Activated T-cell treated with anti-CD3 and anti-CD28 coated beads, Interleukin-2, amount 50 U/mL, for 4 hours (primary cell): ENCODE results near the gene CHMP4B. TPM values are rescaled to one million over a fixed set of nuclear protein-coding genes. Genes with fewer than 3 reads are reported as not detected.
"Not testable (repeated sequence)": the region's sequence is repeated elsewhere in the genome, so short reads cannot be mapped to it uniquely, and the experiment has no call there.

Experiments used
- ATAC-seq, 2 donors: fragments of 200-7000 bp; cut with Tn5 transposase; one replicate each; pipeline ENCODE4 v1.10.0; 2021
- DNase-seq: peaks from one replicate; pipeline ENCODE4 v3.0.0-alpha.2; 2020
- H3K27me3 Mint-ChIP-seq: one replicate; pipeline ENCODE4 v1.8.0; 2021; ENCODE audit warnings: low read depth, mixed read lengths
- H3K36me3 Mint-ChIP-seq: one replicate; pipeline ENCODE4 v1.8.0; 2022; ENCODE audit warnings: mixed read lengths; ENCODE audit not compliant: insufficient read depth
- H3K4me1 Mint-ChIP-seq: one replicate; pipeline ENCODE4 v1.8.0; 2021; ENCODE audit warnings: low read depth, mixed read lengths
- H3K4me3 Mint-ChIP-seq: one replicate; pipeline ENCODE4 v1.8.0; 2021; ENCODE audit warnings: mild to moderate bottlenecking, moderate library complexity, mixed read lengths
- H3K9me3 Mint-ChIP-seq: one replicate; pipeline ENCODE4 v1.8.0; 2021; ENCODE audit warnings: mixed read lengths
- total RNA-seq, 3 donors: library from RNA; stranded (reverse); gene quantifications; one replicate each; pipeline ENCODE4 v1.2.1, GENCODE V29; 2021

CHMP4B gene
- total RNA-seq, 3 donors from 2014 or later = 71.1 to 80.0 (median 71.7) TPM

DNA sequence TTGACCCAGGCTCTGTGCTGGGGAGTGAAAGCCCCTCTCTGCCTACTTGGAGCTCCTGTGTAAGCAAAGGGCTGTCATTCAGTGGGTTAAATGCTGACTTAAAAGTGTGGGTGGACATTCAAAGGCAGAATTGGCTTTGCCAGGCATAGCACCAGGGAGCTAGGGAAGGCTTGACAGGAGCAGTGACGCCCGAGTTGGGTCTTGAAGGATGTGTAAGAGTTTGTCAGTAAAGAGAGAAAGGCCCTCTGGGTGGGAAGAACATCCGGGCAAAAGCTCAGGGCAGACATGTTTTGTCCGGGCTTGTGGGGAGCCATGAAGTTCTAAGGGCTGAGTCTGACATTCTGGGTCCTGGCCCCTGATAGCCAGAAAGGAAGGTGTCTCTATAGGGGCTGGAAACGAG lies 27.9 kb upstream of the CHMP4B start:
- no peak for DNase-seq
- Mint-ChIP-seq H3K27me3 (no peaks in the 10 kb centered on the region), H3K4me3 (no peak overlapping the region), H3K4me1 (peaks cover 20% of the 10 kb centered on the region), H3K36me3 (peaks cover 6% of the 10 kb centered on the region), H3K9me3 (no peaks in the 10 kb centered on the region)
- no peak for ATAC-seq

DNA sequence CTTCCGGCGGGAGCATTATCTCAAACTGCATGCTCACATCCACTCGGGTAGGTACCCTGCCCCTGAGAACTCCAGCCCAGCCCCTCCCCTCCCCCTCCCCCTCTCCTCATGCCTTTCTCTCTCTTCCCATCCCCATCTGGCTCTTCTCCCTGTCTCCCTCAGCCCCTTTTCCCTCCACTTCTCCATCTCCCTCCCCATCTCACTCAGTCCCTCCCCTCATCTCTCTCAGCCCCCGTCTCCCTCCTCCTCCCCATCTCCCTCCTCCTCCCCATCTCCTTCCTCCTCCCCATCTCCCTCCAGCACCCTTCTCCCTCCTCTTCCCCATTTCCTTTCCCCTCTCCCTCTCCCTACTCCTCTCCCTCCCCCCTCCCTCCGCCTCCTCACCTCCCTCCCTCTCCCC lies 27.3 kb upstream of the CHMP4B start:
- Mint-ChIP-seq H3K9me3 (no peaks in the 10 kb centered on the region), H3K4me3 (no peak overlapping the region), H3K27me3 (no peaks in the 10 kb centered on the region), H3K36me3 (peaks cover 6% of the 10 kb centered on the region), H3K4me1 (peaks cover 17% of the 10 kb centered on the region)
- DNase-seq (no peak), ATAC-seq (no peak)

DNA sequence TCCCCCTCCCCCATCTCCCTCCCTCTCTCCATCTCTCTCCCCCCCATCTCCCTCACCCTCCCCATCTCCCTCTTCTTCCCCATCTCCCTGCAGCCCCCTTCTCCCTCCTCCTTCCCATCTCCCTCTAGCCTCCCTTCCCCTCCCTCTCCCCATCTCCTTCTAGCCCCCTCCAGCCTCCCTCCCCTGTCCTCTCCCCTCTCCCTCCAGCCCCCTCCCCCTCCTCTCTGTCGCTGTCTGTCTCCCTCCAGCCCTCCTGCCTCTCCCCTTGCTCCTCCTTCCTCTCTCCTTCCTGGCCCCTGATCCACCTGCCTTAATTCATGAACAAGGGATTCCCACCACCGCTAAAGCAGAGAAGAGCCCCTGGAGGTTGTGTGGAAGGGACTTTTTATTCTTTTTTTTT lies 26.9 kb upstream of the CHMP4B start:
- no peaks in the 10 kb centered on the region for H3K27me3 Mint-ChIP-seq
- peaks cover 6% of the 10 kb centered on the region for H3K36me3 Mint-ChIP-seq
- H3K9me3 Mint-ChIP-seq = no peaks in the 10 kb centered on the region
- H3K4me3 Mint-ChIP-seq = no peak overlapping the region
- ATAC-seq = no peak
- peaks cover 14% of the 10 kb centered on the region for H3K4me1 Mint-ChIP-seq
- no peak for DNase-seq

DNA sequence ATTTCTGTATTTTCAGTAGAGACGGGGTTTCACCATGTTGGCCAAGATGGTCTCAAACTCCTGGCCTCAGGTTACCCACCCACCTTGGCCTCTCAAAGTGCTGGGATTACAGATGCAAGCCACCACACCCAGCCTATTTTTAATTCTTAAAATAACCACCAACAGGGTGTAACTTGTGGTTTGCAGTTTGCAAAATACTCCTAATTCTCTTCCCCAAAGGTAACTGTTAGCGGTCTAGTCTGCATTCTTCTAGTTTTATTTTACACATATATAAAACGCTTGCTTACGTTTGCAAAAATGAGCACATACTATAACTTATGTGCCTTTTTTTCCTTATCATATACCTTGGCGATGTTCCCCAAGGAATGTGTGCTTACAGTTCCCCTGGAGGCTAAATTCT lies 25.6 kb upstream of the CHMP4B start:
- DNase-seq (no peak), ATAC-seq (no peak)
- H3K4me1 Mint-ChIP-seq = peaks cover 13% of the 10 kb centered on the region
- H3K9me3 Mint-ChIP-seq = no peaks in the 10 kb centered on the region
- no peak overlapping the region for H3K4me3 Mint-ChIP-seq
- H3K36me3 Mint-ChIP-seq = peaks cover 12% of the 10 kb centered on the region
- H3K27me3 Mint-ChIP-seq = no peaks in the 10 kb centered on the region

DNA sequence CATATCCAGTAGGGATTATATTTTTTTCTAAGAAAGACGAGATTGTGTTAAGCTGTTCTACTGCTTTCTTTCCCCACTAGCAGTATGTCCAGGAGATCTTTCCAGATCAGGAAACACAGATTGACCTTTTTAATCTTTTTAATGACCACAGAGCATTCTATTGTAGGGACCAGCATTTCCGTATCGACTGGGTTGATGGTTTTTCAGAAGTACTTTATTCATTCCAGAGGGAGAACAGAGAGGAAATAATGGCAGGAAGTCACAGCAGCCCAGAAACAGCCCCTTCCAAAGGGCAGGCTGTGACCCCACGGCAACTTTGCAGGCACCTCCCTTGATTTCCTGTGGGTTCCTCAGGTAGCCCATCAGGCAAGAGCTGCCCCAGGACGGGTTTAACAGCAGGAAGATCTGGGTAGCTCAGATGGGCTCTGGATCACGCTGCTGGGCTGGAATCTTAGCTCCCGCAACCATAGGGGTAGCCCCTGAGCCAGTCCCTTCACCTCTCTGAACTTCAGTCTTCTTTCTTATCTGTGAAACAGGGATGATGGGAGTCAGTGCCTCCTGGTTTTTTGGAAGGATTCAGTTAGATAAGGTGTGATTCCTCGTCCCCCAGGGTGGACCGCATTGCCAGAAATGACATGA lies 23.8 kb upstream of the CHMP4B start:
- Mint-ChIP-seq H3K27me3 (no peaks in the 10 kb centered on the region), H3K4me3 (no peak overlapping the region), H3K4me1 (peaks cover 13% of the 10 kb centered on the region), H3K36me3 (peaks cover 9% of the 10 kb centered on the region), H3K9me3 (no peaks in the 10 kb centered on the region)
- DNase-seq = no peak
- ATAC-seq = no peak

DNA sequence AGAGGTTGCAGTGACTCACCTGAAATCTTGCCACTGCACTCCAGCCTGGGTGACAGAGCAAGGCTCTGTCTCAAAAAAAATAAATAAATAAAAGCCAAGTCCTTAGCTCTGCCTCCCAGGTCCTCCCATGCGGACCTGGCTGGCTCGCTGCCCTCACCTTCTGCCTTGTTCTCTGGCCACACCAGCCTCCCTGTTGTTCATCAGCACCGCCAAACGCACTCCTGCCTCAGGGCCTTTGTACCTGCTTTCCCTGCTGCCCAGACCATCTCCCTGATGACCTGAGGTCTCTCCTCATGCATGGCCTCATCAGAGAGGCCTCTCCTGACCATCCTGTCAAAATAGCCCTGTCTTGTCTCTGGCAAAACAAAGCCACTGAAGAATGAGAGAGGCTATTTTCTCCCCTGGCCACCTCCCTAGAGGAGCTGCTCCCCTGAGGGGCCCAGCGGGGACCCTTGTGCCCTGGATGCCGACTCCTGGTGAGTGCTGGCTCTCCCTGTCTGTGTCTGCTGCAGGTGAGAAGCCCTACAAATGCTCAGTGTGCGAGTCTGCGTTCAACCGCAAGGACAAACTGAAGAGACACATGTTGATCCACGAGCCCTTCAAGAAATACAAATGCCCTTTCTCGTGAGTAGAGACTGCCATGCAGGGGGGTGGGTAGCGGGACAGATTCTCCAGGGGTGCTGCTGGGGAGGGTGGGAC lies 22.6 kb upstream of the CHMP4B start:
- no peak overlapping the region for H3K4me3 Mint-ChIP-seq
- peaks cover 8% of the 10 kb centered on the region for H3K36me3 Mint-ChIP-seq
- ATAC-seq = no peak
- no peak for DNase-seq
- H3K4me1 Mint-ChIP-seq = peaks cover 15% of the 10 kb centered on the region
- no peaks in the 10 kb centered on the region for H3K27me3 Mint-ChIP-seq
- H3K9me3 Mint-ChIP-seq = no peaks in the 10 kb centered on the region

DNA sequence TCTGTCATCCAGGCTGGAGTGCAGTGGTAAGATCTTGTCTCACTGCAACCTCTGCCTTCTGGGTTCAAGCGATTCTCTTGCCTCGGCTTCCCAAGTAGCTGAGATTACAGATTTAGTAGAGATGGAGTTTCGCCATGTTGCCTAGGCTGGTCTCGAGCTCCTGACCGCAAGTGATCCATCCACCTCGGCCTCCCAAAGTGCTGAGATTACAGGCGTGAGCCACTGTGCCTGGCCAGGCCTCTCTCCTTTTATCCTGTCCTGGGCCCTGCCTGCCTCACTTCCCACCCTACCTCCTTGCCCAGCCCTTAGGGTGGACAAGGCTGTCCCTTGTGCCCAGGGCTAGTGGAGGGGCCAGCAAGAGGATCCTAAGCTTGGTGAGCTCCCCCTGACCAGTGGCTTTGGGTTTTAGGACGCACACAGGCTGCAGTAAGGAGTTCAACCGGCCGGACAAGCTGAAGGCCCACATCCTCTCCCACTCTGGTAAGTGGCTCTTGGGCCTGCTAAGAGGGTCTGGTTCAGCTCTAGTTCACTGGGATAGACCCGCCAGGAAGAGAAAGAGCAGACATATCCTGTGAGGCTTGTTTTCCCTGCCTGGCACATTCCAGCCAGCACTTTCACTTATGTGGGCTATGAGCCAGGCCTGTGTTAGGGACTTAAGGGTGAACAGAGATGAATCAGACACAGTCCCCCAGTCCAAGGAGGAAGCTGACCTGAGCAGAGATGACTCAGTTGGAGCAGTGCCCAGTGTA lies 21.9 kb upstream of the CHMP4B start:
- Mint-ChIP-seq H3K36me3 (peaks cover 8% of the 10 kb centered on the region), H3K4me3 (no peak overlapping the region), H3K9me3 (no peaks in the 10 kb centered on the region), H3K4me1 (peaks cover 15% of the 10 kb centered on the region), H3K27me3 (no peaks in the 10 kb centered on the region)
- ATAC-seq (no peak), DNase-seq (no peak)

DNA sequence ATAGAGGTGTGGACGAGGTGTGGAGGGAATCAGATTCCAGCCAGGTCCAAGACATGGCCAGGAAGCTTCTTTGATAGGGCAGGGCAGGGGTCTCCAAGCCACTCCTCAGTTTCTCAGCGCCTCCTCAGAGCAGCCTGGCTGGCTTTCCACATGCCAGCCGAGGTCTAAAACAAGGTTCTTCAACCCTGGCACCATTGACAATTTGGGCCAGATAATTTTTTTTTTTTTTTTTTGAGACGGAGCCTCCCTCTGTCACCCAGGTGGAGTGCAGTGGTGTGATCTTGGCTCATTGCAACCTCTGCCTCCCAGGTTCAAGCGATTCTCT lies 21.3 kb upstream of the CHMP4B start:
- Mint-ChIP-seq H3K36me3 (peaks cover 8% of the 10 kb centered on the region), H3K4me3 (no peak overlapping the region), H3K9me3 (no peaks in the 10 kb centered on the region), H3K4me1 (peaks cover 15% of the 10 kb centered on the region), H3K27me3 (no peaks in the 10 kb centered on the region)
- no peak for ATAC-seq
- DNase-seq = no peak

DNA sequence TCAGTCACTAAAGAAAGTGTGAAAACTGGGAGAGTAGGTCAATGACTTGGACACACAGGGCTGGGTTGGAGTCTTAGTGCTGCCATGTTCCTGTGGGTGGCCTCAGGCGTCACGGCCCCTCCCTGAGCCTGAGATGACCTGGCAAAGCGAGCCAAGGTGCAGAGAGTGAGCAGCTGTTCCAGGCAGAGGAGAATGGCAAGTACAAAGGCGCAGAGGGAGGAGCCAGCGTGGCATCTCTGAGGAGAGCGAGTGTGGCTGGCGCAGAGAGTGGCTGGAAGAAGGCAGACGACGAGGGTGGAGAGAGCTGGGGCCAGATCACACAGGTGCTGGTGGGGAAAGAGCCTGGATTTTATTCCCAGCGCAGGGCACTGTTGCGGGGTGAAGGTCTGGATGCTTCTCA lies 20.6 kb upstream of the CHMP4B start:
- no peaks in the 10 kb centered on the region for H3K9me3 Mint-ChIP-seq
- H3K27me3 Mint-ChIP-seq = no peaks in the 10 kb centered on the region
- no peak for DNase-seq
- H3K4me1 Mint-ChIP-seq = peaks cover 14% of the 10 kb centered on the region
- peaks cover 8% of the 10 kb centered on the region for H3K36me3 Mint-ChIP-seq
- ATAC-seq = no peak
- no peak overlapping the region for H3K4me3 Mint-ChIP-seq

DNA sequence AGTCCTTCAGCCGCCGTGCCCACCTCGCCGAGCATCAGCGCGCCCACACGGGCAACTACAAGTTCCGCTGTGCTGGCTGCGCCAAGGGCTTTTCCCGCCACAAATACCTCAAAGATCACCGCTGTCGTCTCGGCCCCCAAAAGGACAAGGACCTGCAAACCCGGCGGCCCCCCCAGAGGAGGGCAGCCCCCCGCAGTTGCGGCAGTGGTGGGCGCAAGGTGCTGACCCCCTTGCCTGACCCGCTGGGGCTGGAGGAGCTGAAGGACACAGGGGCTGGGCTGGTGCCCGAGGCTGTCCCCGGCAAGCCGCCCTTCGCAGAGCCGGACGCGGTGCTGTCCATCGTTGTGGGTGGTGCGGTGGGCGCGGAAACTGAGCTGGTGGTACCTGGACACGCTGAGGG lies 20.1 kb upstream of the CHMP4B start:
- Mint-ChIP-seq H3K4me3 (no peak overlapping the region), H3K36me3 (peaks cover 8% of the 10 kb centered on the region), H3K27me3 (no peaks in the 10 kb centered on the region), H3K9me3 (no peaks in the 10 kb centered on the region), H3K4me1 (peaks cover 11% of the 10 kb centered on the region)
- ATAC-seq (no peak), DNase-seq (no peak)

DNA sequence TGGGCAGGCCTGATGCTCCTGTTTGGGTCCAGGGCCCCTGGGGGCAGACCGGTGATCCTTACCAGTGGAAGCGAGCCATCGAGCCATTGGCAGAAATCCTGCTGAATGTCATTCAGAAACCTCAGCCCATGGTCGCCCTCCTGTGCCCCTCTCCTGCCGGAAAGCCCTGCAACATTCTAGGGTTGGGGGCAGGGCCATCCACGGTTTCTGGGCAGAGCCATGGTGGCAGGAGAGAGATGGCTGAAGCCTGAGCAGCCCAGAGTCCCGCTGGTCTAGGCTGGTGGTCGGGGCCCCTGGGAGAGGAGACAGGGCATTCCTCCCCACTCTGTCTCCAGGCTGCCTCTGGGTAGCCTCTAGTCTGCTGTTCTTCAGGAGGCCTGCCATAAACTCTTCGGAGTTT lies 19.6 kb upstream of the CHMP4B start:
- Mint-ChIP-seq H3K36me3 (peaks cover 8% of the 10 kb centered on the region), H3K27me3 (no peaks in the 10 kb centered on the region), H3K4me3 (no peak overlapping the region), H3K9me3 (no peaks in the 10 kb centered on the region), H3K4me1 (peaks cover 8% of the 10 kb centered on the region)
- DNase-seq (no peak), ATAC-seq (no peak)

DNA sequence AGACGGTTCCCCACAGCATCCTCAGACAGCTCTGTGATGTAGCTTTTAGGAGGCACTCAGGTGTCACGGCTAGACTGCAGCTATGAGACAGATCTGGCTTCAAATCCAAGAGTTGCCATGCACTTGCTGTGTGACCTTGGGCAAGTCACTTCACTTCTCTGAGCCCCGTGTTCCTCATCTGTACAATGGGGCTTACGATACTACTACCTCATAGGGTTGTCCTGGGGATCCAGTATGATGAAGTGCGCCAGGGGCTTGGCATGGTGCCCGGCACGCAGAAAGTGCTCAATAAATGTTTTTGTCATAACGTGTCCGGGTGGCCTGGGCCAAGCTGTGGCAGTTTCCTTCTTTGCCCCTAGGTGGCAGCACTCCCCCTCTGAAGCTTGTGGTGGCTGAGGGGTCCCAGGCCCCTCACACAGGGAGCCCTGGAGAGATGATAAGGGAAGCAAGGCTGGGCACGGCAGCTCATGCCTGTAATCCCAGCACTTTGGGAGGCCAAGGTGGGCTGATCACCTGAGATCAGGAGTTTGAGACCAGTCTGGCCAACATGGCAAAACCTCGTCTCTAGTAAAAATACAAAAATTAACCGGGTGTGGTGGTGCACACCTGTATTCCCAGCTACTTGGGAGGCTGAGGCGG lies 19.1 kb upstream of the CHMP4B start:
- peaks cover 6% of the 10 kb centered on the region for H3K4me1 Mint-ChIP-seq
- ATAC-seq (peak; percentile 58 to 65), DNase-seq (peak; percentile 57)
- peaks cover 8% of the 10 kb centered on the region for H3K36me3 Mint-ChIP-seq
- H3K27me3 Mint-ChIP-seq = no peaks in the 10 kb centered on the region
- no peak overlapping the region for H3K4me3 Mint-ChIP-seq
- H3K9me3 Mint-ChIP-seq = no peaks in the 10 kb centered on the region

DNA sequence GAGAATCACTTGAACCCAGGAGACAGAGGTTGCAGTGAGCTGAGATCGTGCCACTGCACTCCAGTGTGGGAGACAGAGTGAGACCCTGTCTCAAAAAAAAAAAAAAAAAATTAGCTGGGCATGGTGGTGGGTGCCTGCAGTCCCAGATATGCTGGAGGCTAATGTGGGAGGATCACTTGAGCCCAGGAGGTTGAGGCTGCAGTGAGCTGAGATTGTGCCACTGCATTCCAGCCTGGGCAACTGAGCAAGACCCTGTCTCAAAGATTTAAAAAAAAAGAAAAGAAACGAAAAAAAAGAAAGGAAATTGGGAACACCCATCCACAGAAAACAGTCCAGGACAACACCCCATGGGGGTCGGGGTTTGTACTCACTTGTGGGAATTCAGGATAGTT lies 18.6 kb upstream of the CHMP4B start:
- not testable (repeated sequence) for H3K4me3 Mint-ChIP-seq, ATAC-seq, H3K36me3 Mint-ChIP-seq, DNase-seq, H3K27me3 Mint-ChIP-seq, H3K4me1 Mint-ChIP-seq, H3K9me3 Mint-ChIP-seq

DNA sequence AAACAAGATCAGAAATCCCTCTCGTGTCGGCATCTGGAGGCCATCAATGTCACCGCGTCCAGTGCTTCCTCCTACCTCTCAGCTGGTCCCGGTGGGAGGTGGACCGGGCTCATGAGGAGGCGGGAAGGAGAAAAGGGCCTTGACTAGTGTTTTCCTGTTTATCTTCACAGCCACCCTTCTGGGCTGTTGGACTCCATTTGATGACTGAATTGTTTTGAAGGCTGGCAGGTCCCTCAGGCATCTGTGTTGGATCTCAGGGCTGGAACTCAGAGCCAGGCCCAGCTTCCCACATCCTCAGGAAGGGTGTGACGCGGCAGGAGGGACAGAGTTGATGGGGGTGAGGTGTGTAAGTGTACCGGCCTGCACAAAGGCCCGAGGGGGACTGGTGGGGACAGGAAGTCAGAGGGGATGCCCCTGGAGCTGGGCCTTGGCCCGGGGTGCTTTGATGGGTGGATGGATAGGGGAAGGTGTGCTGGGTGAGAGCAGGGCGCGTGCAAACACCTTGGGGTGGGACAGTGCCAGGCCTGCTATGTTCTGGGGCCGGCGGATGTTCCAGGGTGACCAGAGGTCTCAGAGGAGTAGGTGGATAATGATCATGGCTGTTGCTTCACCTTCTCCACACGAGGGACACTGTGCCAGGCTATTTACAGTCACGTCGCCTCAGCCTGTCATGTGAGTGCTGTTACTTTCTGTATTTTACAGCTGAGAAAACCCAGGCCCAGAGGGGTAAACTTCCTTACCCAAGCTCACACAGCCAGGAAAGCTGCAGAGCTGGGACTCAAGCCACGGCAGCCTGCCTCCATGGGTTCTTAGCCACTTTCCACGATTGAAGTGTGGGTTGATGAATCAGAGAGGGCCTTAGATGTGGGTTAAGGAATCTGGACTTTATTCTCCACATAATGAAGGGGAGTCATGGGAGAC lies 17.9 kb upstream of the CHMP4B start:
- H3K27me3 Mint-ChIP-seq = no peaks in the 10 kb centered on the region
- no peak overlapping the region for H3K4me3 Mint-ChIP-seq
- H3K9me3 Mint-ChIP-seq = no peaks in the 10 kb centered on the region
- ATAC-seq (no peak), DNase-seq (no peak)
- peaks cover 8% of the 10 kb centered on the region for H3K36me3 Mint-ChIP-seq
- peaks cover 2% of the 10 kb centered on the region for H3K4me1 Mint-ChIP-seq
